ENCODE results near the gene OR5AP2. TPM values are rescaled to one million over a fixed set of nuclear protein-coding genes. Genes with fewer than 3 reads are reported as not detected.

OR5AP2 gene
- polyA plus RNA-seq, 1 of the 3 experiments (the other 2 are of a cell fraction), result not detected

DNA sequence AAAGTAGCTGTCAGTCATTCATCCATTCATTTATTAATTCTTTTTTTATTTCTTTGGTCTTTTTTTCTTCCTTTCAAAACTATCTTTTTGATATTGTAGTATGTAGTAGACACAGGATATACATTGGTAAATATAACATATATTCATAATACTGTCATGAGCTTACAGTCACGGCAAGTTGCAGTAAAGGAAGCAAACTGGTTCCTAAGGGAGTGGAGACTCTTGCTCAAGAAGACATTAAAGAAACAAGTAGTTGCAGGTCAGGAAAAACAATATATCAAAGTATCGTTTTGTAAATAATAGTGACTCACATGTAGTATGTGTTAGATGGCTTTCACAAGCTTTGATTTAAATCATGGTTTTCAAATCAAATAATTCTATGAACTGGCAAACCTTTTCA lies 28.7 kb upstream of the OR5AP2 start:
- DNase-seq, result no peak
- Histone ChIP-seq H3K4me3 (ENCODE audit: low read depth in 2 of 2, low read length in 1 of 2) (no peak overlapping the region), H3K27me3 (ENCODE audit: insufficient read depth) (no peaks in the 10 kb centered on the region), H3F3A (replicated peaks; ENCODE audit: insufficient read depth) (no peaks in the 10 kb centered on the region), H3K9me3 (no peaks in the 10 kb centered on the region), H3K27ac (ENCODE audit: low read depth in 2 of 2, low read length in 1 of 2) (no peak overlapping the region), H4K20me1 (ENCODE audit: insufficient read depth) (no peaks in the 10 kb centered on the region), H3K36me3 (replicated peaks in 1 of 2; ENCODE audit: control insufficient read depth in 1 of 2, insufficient read depth in 2 of 2, low read length in 1 of 2) (no peaks in the 10 kb centered on the region), H3K9ac (no peak overlapping the region), H3K4me2 (no peak overlapping the region), H3K79me2 (ENCODE audit: insufficient read depth) (no peaks in the 10 kb centered on the region), H3K9me2 (no peaks in the 10 kb centered on the region), H2AFZ (ENCODE audit: low read depth) (no peak overlapping the region), H3K4me1 (ENCODE audit: control insufficient read depth in 1 of 2, insufficient read depth in 2 of 2, low read depth in 1 of 2, low read length in 1 of 2) (no peaks in the 10 kb centered on the region)
- TF ChIP-seq, protein P1, sequence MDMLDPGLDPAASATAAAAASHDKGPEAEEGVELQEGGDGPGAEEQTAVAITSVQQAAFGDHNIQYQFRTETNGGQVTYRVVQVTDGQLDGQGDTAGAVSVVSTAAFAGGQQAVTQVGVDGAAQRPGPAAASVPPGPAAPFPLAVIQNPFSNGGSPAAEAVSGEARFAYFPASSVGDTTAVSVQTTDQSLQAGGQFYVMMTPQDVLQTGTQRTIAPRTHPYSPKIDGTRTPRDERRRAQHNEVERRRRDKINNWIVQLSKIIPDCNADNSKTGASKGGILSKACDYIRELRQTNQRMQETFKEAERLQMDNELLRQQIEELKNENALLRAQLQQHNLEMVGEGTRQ (IDR thresholded peaks at IDR 0.05; ENCODE audit: borderline replicate concordance, low read depth, low read length), result no peak
- no peak for TF ChIP-seq TAF1 (IDR thresholded peaks at IDR 0.05; ENCODE audit: borderline replicate concordance, low read depth, low read length)
- TF ChIP-seq MEF2A (IDR thresholded peaks at IDR 0.05; ENCODE audit: borderline replicate concordance, low read depth), result no peak
- no peak for TF ChIP-seq RXRA (IDR thresholded peaks at IDR 0.05; ENCODE audit: borderline replicate concordance, low read depth)
- TF ChIP-seq TCF12 (IDR thresholded peaks at IDR 0.05), result no peak
- TF ChIP-seq GABPA (IDR thresholded peaks at IDR 0.05; ENCODE audit: low read depth), result no peak
- no peak for TF ChIP-seq POLR2AphosphoS5 (IDR thresholded peaks at IDR 0.05; ENCODE audit: low read depth, low read length)
- no peak for TF ChIP-seq GATA2 (CRISPR knock-in tag; IDR thresholded peaks at IDR 0.05)
- WGBS (ENCODE audit: low lambda C conversion rate), result 0% methylated on average over 2 of the region's 2 CpGs
- ChIA-PET POLR2A (no interaction called here), CTCF (no interaction called here)

DNA sequence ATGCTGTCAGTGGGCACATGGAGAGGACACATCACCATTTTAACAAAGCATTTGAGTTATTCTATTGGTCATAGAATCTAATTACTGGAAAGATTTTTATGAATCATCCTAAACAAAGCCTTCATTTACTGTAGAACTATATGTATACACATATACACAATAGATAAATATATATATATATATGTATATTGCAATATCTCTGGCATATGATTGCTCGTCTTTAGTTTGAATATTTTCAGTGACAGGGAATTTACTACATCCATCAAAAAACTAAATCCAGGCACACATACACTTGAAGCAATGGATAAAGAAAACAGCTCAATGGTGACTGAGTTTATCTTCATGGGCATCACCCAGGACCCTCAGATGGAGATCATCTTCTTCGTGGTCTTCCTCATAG lies 21.1 kb upstream of the OR5AP2 start, which contains the start of gene OR5AR1:
Gene OR5AR1 (plus strand): TSS at position 301 of the 400 bp plus-strand sequence. CDS start 0 bp downstream, at position 301.
- Histone ChIP-seq H4K20me1 (ENCODE audit: insufficient read depth) (no peaks in the 10 kb centered on the region), H3K4me3 (ENCODE audit: low read depth in 2 of 2, low read length in 1 of 2) (no peak within 1 kb of the TSS), H3K27me3 (ENCODE audit: insufficient read depth) (no peaks in the 10 kb centered on the region), H3K4me1 (ENCODE audit: control insufficient read depth in 1 of 2, insufficient read depth in 2 of 2, low read depth in 1 of 2, low read length in 1 of 2) (no peaks in the 10 kb centered on the region), H2AFZ (ENCODE audit: low read depth) (no peak within 1 kb of the TSS), H3F3A (replicated peaks; ENCODE audit: insufficient read depth) (no peaks in the 10 kb centered on the region), H3K9ac (no peak within 1 kb of the TSS), H3K27ac (ENCODE audit: low read depth in 2 of 2, low read length in 1 of 2) (no peak within 1 kb of the TSS), H3K9me2 (no peaks in the 10 kb centered on the region), H3K79me2 (ENCODE audit: insufficient read depth) (no peaks in the 10 kb centered on the region), H3K9me3 (no peaks in the 10 kb centered on the region), H3K4me2 (no peak within 1 kb of the TSS), H3K36me3 (replicated peaks in 1 of 2; ENCODE audit: control insufficient read depth in 1 of 2, insufficient read depth in 2 of 2, low read length in 1 of 2) (no peaks in the 10 kb centered on the region)
- ChIA-PET CTCF (no interaction called here), POLR2A (no interaction called here)
- DNase-seq, result no peak
- no peak for TF ChIP-seq NFIC (IDR thresholded peaks at IDR 0.05; ENCODE audit: borderline replicate concordance)
- TF ChIP-seq EP300 (IDR thresholded peaks at IDR 0.05; ENCODE audit: borderline replicate concordance in 1 of 2, low read depth in 1 of 2, low read length in 1 of 2), result no peak
- TF ChIP-seq, protein P2, sequence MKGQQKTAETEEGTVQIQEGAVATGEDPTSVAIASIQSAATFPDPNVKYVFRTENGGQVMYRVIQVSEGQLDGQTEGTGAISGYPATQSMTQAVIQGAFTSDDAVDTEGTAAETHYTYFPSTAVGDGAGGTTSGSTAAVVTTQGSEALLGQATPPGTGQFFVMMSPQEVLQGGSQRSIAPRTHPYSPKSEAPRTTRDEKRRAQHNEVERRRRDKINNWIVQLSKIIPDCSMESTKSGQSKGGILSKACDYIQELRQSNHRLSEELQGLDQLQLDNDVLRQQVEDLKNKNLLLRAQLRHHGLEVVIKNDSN (IDR thresholded peaks at IDR 0.05; ENCODE audit: borderline replicate concordance, low read depth), result no peak
- no peak for TF ChIP-seq CHD2 (IDR thresholded peaks at IDR 0.05; ENCODE audit: low read length, partially characterized antibody)
- 0% methylated on average over 2 of the region's 2 CpGs for WGBS (ENCODE audit: low lambda C conversion rate)

Measured in SK-N-SH (cell line).